Endothelial cell of hepatic sinusoid (primary cell): Measurements from ENCODE around the gene GRK1.
"Not testable (repeated sequence)": the region's sequence is repeated elsewhere in the genome, so short reads cannot be mapped to it uniquely, and the experiment has no call there.

ENCODE experiments used
- in situ Hi-C: cut with HindIII; loops from 2 replicates; pipeline ENCODE4 v1.10.0; 2017; ENCODE audit warnings: low sequenced_read_pairs

The GRK1 gene

DNA sequence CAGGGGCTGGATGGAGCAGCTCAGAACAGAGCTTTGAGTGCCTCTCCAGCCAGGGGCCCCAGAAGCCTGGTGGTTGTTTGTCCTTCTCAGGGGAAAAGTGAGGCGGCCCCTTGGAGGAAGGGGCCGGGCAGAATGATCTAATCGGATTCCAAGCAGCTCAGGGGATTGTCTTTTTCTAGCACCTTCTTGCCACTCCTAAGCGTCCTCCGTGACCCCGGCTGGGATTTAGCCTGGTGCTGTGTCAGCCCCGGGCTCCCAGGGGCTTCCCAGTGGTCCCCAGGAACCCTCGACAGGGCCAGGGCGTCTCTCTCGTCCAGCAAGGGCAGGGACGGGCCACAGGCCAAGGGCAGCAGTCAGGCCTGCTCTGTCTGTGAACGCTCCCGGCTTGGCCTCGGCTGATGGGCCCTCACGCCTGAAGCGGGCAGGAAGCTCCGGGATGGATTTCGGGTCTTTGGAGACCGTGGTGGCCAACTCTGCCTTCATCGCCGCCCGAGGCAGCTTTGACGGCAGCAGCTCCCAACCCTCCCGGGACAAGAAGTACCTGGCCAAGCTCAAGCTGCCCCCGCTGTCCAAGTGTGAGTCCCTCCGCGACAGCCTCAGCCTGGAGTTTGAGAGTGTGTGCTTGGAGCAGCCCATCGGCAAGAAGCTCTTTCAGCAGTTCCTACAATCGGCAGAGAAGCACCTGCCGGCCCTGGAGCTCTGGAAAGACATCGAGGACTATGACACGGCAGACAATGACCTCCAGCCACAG is at the start of gene GRK1:
TSS of gene GRK1 (plus strand) at position 269 of the 751 bp plus-strand sequence. CDS start at position 437, 168 bp downstream.
- in situ Hi-C loops, result no loop called here

DNA sequence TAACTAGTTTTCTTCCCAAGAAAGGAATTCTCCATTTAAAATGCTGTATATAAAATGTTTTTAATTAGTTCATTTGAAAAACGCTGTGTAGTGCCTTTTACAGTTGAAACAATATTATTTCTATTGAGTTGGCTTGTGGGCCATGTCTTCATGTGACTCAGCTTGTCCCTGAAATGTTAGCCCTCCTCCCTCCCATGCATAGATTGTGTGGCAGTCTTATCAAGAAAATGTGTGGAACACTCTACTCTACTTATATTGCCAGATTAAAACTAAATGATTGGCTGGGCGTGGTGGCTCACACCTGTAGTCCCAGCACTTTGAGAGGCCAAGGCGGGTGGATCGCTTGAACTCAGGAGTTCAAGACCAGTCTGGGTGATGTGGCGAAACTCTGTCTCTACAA is 49.1 kb upstream of the GRK1 start:
- in situ Hi-C loops, result loop anchor here (10.0 kb wide), 1 partner anchor 53 kb away; no protein-coding TSS in a partner anchor

- in situ Hi-C loops, result loop anchor here (10.0 kb wide), 1 partner anchor 54 kb away; no protein-coding TSS in a partner anchor
Measured at GRCh38 chr13:113618455-113618854, 48.6 kb upstream of the GRK1 start.

DNA sequence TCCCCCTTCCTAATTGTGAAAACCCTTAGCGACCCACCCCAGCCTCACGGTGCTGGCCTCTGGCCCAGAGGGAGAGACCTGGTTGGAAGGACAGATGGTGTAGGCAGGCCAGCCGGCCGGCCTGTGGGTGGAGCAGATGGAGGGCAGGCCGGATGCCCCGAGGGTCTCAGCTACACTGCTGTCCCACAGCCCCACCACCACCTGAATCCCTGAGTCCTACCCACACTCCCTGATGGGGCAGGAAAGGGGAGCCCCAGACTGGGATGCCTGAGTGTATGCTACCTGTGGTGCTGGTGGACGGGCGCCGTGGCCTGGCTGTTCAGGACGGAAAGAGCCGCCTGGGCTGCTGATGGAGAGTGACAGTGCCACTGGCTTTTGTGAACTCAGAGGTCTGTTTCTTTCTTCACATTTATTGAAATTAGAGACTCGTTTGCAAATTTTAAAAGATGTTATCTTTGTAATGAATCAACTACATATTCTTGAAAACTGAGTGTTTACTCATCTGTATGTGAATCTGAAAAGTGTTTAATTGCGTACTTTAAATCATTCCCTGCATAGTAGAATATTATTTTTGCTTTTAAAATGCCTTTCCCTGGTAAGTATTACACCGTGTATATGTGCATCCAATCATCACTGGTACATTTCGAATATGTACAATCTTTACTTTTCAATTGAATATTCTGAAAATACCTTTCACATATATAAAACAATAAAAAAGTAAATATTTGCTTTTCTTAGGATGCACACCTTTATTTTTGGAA is 46.8 kb upstream of the GRK1 start:
- in situ Hi-C loops, result no loop called here

- in situ Hi-C loops, result no loop called here
Measured at GRCh38 chr13:113621046-113621445, 46.0 kb upstream of the GRK1 start.

- in situ Hi-C loops, result not testable (repeated sequence)
Measured at GRCh38 chr13:113621498-113621897, 45.5 kb upstream of the GRK1 start.

DNA sequence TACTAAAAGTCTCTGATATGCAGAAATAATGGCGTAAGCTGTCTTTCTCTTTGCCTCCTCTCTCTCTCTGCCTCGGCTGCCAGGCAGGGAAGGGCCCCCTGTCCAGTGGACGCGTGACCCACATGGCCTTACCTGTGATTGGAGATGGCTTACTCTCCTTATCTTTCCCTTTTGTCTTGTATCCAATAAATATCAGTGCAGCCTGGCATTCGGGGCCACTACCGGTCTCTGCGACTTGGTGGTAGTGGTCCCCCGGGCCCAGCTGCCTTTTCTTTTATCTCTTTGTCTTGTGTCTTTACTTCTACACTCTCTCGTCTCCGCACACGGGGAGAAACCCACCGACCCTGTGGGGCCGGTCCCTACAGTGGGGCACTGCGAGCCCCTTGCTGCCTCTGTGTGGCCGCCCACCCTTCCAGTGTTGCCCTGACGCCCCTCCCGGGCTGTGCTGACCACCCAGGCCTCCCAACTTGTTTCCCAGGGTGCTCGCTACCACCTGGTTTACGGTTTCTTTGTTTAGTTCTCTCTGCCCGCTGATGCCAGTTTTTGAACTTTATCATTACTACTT is 45.0 kb upstream of the GRK1 start:
- in situ Hi-C loops, result not testable (repeated sequence)

DNA sequence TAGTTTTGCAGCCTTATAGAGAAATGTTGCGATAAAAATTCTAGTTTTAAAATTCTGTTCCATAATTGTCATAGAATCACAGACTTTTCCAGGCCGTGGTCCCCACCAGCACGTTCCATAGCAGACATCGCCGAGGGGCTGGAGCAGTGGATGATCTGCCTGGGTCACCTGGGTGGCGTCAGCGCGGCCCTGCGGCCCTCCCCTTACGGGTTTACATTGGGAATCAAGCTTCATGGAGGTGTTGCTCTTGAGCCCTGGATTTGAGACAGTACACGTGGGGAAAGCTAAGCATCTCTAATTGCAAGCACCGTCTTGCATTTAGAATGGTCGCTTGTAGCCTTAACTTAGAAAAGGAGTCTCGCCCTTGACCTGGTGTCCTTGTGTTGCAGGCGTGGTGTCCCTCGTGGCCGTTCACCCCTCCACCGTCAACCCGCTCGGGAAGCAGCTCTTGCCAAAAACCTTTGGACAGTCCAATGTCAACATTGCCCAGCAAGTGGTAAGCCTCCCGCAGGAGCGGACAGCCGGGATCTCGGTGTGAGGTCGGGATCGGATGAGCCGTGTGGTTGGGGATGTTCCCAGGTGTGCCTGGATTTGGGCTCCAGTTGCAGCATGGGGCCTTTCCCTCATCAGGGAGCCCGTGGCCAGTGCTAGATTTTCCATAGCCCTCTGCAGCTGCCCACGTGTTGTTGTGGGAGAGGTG is 44.1 kb upstream of the GRK1 start:
- in situ Hi-C loops, result no loop called here

DNA sequence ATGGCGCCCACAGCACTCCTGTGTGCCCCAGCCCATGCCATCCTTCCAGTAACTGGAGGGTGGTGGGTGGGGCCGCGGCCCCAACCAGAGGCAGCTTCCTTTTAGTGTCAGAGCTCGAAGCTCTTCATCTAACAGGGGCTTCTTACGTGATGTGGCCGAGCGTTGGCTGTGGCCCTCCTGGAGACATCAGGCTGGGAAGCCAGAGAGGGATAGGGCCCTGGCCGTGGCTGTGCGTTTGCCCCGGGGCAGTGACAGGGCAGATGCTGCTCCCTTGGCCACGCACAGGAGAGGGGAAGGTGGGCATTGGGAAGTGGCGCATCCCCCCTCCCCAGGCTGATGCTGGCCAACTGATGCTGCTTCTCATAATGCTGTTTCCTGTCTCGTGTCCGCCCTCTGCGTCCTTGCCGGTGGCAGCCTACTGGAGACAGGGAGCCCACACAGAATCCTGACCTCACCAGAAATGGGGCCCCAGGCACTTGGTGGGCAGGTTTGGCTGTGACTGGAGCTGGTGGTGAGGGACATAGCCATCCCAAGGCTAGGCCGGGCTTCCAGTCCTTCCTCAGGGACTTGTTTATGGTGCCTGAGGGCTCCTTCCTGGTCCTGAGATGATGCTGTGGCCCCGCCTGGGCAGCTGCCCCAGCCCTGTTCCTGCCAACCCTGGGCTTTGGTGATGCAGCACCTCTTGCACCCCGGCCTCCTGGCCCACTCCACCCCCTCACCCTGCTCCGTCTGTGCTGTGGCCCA is 43.4 kb upstream of the GRK1 start:
- in situ Hi-C loops, result no loop called here

GRCh38 chr13:113624235-113624587 is 42.8 kb upstream of the GRK1 start:
- in situ Hi-C loops, result no loop called here

GRCh38 chr13:113624640-113625304 is 42.2 kb upstream of the GRK1 start:
- in situ Hi-C loops, result not testable (repeated sequence)

- in situ Hi-C loops, result no loop called here
Measured at GRCh38 chr13:113625965-113626721, 40.9 kb upstream of the GRK1 start.

DNA sequence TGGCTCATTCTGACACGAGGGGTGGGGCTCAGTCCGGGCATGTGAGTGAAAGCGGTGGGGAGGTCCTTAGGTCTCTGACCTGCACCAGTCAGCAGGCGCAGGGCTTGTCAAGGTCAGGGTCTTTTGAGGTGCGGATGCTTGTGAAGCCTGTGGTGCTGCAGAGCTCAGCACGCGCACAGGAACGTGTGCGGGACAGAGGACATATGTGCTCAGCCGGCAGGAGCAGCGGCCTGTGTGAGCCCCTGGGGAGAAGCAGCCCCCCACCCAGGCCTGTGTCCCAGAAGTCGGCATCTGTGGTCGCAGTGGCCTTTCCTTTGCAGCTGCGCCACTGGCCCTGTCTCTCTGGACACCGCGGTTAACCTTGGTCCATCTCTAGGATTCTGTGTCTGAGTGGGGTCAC is 39.9 kb upstream of the GRK1 start:
- in situ Hi-C loops, result no loop called here

DNA sequence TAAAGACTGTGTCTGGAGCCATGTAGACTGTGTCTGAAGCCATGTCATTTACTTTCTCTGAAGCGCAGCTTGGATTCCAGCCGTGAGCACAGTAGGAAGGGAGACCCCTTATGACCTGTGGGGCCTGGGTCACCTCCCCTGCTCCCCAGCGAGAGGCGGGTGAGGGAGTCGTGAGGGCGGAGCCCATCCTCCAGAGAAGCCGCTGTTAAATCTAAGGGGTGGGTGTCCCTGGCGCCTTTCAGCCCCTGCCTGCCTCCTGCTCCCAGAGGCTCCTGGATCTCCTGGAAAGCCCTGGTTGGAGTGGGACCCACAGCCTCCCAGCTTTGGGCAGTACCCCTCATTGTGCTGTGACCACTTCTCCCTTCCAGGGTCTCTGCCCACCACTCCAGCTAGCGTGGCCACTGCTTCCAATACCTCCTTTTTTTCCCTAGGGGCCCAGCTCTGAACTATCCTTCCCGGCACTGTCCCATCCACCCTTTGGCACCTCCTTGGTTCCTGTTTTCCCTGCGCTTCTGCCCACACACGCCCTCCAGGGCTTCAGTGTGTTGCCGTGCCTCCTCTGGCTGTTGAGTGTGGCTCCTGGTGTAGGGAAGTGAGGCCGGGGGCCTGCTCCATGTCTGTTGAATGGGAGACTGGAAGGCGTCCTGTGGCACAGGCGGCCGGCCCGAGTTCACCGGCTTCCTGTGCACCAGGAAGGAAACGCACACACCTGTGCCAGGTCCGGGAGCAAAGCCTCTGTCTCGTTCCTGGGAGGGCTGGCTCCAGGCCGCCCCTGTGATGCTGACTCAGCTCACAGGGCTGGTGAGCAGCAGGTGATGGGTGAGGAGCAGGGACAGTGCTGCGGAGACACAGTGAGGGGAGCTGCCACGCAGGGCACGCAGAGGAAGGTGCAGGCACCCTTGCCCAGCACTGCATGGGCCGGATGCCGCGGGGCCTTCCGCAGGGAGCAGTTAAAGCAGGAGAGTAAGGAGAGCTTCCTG is 38.4 kb upstream of the GRK1 start:
- in situ Hi-C loops, result no loop called here

- in situ Hi-C loops, result no loop called here
Measured at GRCh38 chr13:113629866-113630265, 37.2 kb upstream of the GRK1 start.

- in situ Hi-C loops, result no loop called here
Measured at GRCh38 chr13:113630296-113630695, 36.7 kb upstream of the GRK1 start.

GRCh38 chr13:113630804-113631203 is 36.2 kb upstream of the GRK1 start:
- in situ Hi-C loops, result no loop called here
